ENCODE results near the gene MPDZ. TPM values are rescaled to one million over a fixed set of nuclear protein-coding genes. Genes with fewer than 3 reads are reported as not detected.

Gene MPDZ
- total RNA-seq, 1 experiment from 2014 or later: 16.6 TPM

GRCh38 chr9:13090628-13091027, 188.9 kb downstream of the MPDZ start:
- intact Hi-C loops (cut with micrococcal nuclease; ENCODE audit: unreplicated experiment) (no loop called here), in situ Hi-C loops (cut with HindIII; ENCODE audit: low pct_unique_long_range_greater_than_20kb, low sequenced_read_pairs) (no loop called here)
- H3K4me3 ChIP-seq (ENCODE audit: low read depth in 2 of 2, low read length in 2 of 2): no peak overlapping the region
- H3K4me1 ChIP-seq (ENCODE audit: control insufficient read depth, insufficient read depth, low read length): no peaks in the 10 kb centered on the region
- no peaks in the 10 kb centered on the region for H3K9me3 ChIP-seq (ENCODE audit: control insufficient read depth, insufficient read depth, low read depth, low read length)
- no peaks in the 10 kb centered on the region for H3K36me3 ChIP-seq (ENCODE audit: control insufficient read depth, insufficient read depth, low read length)
- ChIA-PET POLR2A (no interaction called here), CTCF (interaction anchor here (1.2 kb wide), 1 partner anchor 56 kb away, joined by 3 read pairs; no protein-coding TSS in a partner anchor)
- TF ChIP-seq TCF7L2 (IDR thresholded peaks at IDR 0.05; ENCODE audit: low read depth, low read length): no peak
- no peak for TF ChIP-seq REST (IDR thresholded peaks at IDR 0.05; ENCODE audit: insufficient read depth in 1 of 2, low read depth in 2 of 2, low read length in 1 of 2)
- no peak for TF ChIP-seq CTCF (IDR thresholded peaks at IDR 0.05)
- TF ChIP-seq SIN3A (IDR thresholded peaks at IDR 0.05; ENCODE audit: borderline replicate concordance, insufficient read depth, low read depth, low read length): no peak
- no peak for TF ChIP-seq POLR2AphosphoS5 (IDR thresholded peaks at IDR 0.05; ENCODE audit: low read depth, low read length)
- H3K27ac ChIP-seq (ENCODE audit: low read length): no peak overlapping the region
- BruUV-seq (replicated peaks): no TSS peak
- DNase-seq (ENCODE audit: low read depth, low spot score): no peak
- H3K27me3 ChIP-seq (ENCODE audit: control insufficient read depth, insufficient read depth, low read length): no peaks in the 10 kb centered on the region
- no peak for ATAC-seq

- Histone ChIP-seq H3K27me3 (ENCODE audit: control insufficient read depth, insufficient read depth, low read length) (no peaks in the 10 kb centered on the region), H3K4me3 (ENCODE audit: low read depth in 2 of 2, low read length in 2 of 2) (no peak overlapping the region), H3K4me1 (ENCODE audit: control insufficient read depth, insufficient read depth, low read length) (no peaks in the 10 kb centered on the region), H3K9me3 (ENCODE audit: control insufficient read depth, insufficient read depth, low read depth, low read length) (no peaks in the 10 kb centered on the region), H3K36me3 (ENCODE audit: control insufficient read depth, insufficient read depth, low read length) (no peaks in the 10 kb centered on the region), H3K27ac (ENCODE audit: low read length) (no peak overlapping the region)
- no TSS peak for BruUV-seq (replicated peaks)
- ChIA-PET CTCF (no interaction called here), POLR2A (no interaction called here)
- TF ChIP-seq CTCF (IDR thresholded peaks at IDR 0.05) (no peak), POLR2AphosphoS5 (IDR thresholded peaks at IDR 0.05; ENCODE audit: low read depth, low read length) (no peak), REST (IDR thresholded peaks at IDR 0.05; ENCODE audit: insufficient read depth in 1 of 2, low read depth in 2 of 2, low read length in 1 of 2) (no peak), TCF7L2 (IDR thresholded peaks at IDR 0.05; ENCODE audit: low read depth, low read length) (no peak), SIN3A (IDR thresholded peaks at IDR 0.05; ENCODE audit: borderline replicate concordance, insufficient read depth, low read depth, low read length) (no peak)
- intact Hi-C loops (cut with micrococcal nuclease; ENCODE audit: unreplicated experiment): loop anchor here (2.0 to 5.0 kb wide), 2 partner anchors 55 to 372 kb away; no protein-coding TSS in a partner anchor
- no peak for ATAC-seq
- in situ Hi-C loops (cut with HindIII; ENCODE audit: low pct_unique_long_range_greater_than_20kb, low sequenced_read_pairs): no loop called here
- no peak for DNase-seq (ENCODE audit: low read depth, low spot score)
These were observed 189.8 kb downstream of the MPDZ start for GRCh38 chr9:13089666-13090065.
